ENCODE measurements around the gene PCDHGA1.

DNA sequence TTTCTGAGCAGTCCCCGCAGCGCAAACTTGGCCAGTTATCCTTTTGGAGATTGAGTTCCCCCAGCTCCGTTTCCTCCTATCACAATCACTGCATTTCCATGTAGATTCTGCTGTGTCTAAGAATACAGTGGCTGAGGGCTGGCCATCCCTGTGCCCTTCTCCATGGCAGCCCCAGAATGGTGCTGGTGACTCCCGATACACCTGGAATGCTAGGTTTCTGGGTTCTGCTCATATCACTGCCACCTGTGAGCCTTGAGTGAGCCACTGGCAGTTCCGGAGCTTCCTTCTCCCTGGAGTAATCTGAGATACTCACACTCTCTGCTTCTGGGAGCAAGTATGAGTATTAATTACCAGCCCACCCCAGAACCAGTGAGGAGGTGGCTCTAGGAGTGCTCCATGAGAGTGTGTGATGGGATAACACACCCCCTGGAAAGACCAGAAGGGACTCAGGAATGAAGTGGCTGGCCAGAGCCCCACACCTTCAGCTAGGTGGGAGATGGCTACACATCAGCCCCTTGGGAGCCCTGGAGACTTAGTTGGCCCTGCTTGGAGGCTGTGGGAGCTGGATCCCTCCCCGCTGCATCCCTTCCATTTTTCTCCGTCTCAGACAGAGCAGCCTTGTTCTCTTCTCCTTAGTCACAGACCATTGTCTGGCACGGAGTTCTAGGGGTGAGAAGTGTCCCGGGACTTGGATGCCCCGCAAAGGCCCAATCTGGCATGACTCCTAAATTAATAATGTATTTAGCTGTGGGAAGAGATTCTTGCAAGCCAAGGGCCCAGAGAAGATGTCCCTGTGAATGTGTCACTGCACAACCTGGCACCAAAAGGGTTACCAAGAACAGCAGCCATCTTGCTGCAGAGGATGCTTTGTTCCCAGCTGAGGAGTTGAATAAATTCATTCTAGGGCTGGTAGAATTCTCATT, 163.4 kb downstream of the PCDHGA1 start:
- TF ChIP-seq ZNF274 (IDR thresholded peaks at IDR 0.05; ENCODE audit: low read depth, low read length) = no peak
- TF ChIP-seq YY1 (IDR thresholded peaks at IDR 0.05; ENCODE audit: insufficient read depth, insufficient read length) = peak; percentile 23
